Activated CD4-positive, alpha-beta memory T cell treated with anti-CD3 and anti-CD28 coated beads, Interleukin-2, amount 10 ng/mL, durations not matched to agents 7 days and 5 days (primary cell): ENCODE measurements around the gene ZNF532. TPM values are rescaled to one million over a fixed set of nuclear protein-coding genes. Genes with fewer than 3 reads are reported as not detected.
"Not testable (repeated sequence)": the region's sequence is repeated elsewhere in the genome, so short reads cannot be mapped to it uniquely, and the experiment has no call there.

ENCODE experiments used
- CTCF ChIA-PET: fragments of 350-600 bp; sonication (Branson Sonifier 250); formaldehyde crosslinking; loops from one replicate; lab custom pipeline; 2021; ENCODE audit warnings: antibody characterized with exemption, inconsistent platforms; lab: Charles Lee
- POLR2A ChIA-PET: fragments of 350-600 bp; sonication (Branson Sonifier 250); formaldehyde crosslinking; loops from one replicate; lab custom pipeline; 2021; ENCODE audit warnings: antibody characterized with exemption; lab: Charles Lee
- DNase-seq: peaks from one replicate; pipeline ENCODE4 v3.0.0-alpha.2; 2020
- H3K27ac Mint-ChIP-seq: one replicate; pipeline ENCODE4 v1.8.0; 2021; ENCODE audit warnings: mild to moderate bottlenecking, mixed read lengths
- H3K27me3 Mint-ChIP-seq: one replicate; pipeline ENCODE4 v1.8.0; 2021; ENCODE audit warnings: mixed read lengths
- H3K36me3 Mint-ChIP-seq: one replicate; pipeline ENCODE4 v1.8.0; 2021; ENCODE audit warnings: low read depth, mixed read lengths
- H3K4me1 Mint-ChIP-seq: one replicate; pipeline ENCODE4 v1.8.0; 2021; ENCODE audit warnings: mixed read lengths
- H3K4me3 Mint-ChIP-seq: one replicate; pipeline ENCODE4 v1.8.0; 2021; ENCODE audit warnings: mild to moderate bottlenecking, mixed read lengths
- H3K9me3 Mint-ChIP-seq: one replicate; pipeline ENCODE4 v1.8.0; 2021; ENCODE audit warnings: mixed read lengths
- total RNA-seq, 2 experiments: library from RNA; stranded (reverse); gene quantifications; one replicate each; pipeline ENCODE4 v1.2.3, GENCODE V29; 2021

ZNF532 gene
- total RNA-seq, 2 experiments from 2014 or later: 3.4 to 4.2 TPM

GRCh38 chr18:59011786-59012185 lies 147.1 kb downstream of the ZNF532 start:
- H3K36me3 Mint-ChIP-seq: no peaks in the 10 kb centered on the region
- H3K4me3 Mint-ChIP-seq: no peak overlapping the region
- CTCF ChIA-PET: interaction anchor here (0.6 kb wide), 1 partner anchor 29 kb away, joined by 3 read pairs; no protein-coding TSS in a partner anchor
- H3K4me1 Mint-ChIP-seq: no peaks in the 10 kb centered on the region
- peaks cover 11% of the 10 kb centered on the region for H3K27me3 Mint-ChIP-seq
- POLR2A ChIA-PET: no interaction called here
- no peak for DNase-seq
- H3K27ac Mint-ChIP-seq: no peak overlapping the region
- H3K9me3 Mint-ChIP-seq: peaks cover 5% of the 10 kb centered on the region

GRCh38 chr18:59012815-59013705 lies 148.4 kb downstream of the ZNF532 start:
- Mint-ChIP-seq H3K27me3 (peaks cover 11% of the 10 kb centered on the region), H3K27ac (no peak overlapping the region), H3K36me3 (no peaks in the 10 kb centered on the region), H3K4me1 (no peaks in the 10 kb centered on the region), H3K4me3 (no peak overlapping the region), H3K9me3 (peaks cover 8% of the 10 kb centered on the region)
- DNase-seq: no peak
- CTCF ChIA-PET: no interaction called here
- POLR2A ChIA-PET: no interaction called here

- Mint-ChIP-seq H3K4me1 (no peaks in the 10 kb centered on the region), H3K4me3 (no peak overlapping the region), H3K9me3 (peaks cover 8% of the 10 kb centered on the region), H3K27ac (no peak overlapping the region), H3K27me3 (peaks cover 15% of the 10 kb centered on the region), H3K36me3 (no peaks in the 10 kb centered on the region)
- ChIA-PET CTCF (no interaction called here), POLR2A (no interaction called here)
- no peak for DNase-seq
Measured at GRCh38 chr18:59013744-59014143, 149.1 kb downstream of the ZNF532 start.

- Mint-ChIP-seq H3K36me3 (no peaks in the 10 kb centered on the region), H3K4me3 (no peak overlapping the region), H3K4me1 (no peaks in the 10 kb centered on the region), H3K27me3 (peaks cover 15% of the 10 kb centered on the region), H3K9me3 (peaks cover 8% of the 10 kb centered on the region), H3K27ac (no peak overlapping the region)
- ChIA-PET CTCF (no interaction called here), POLR2A (no interaction called here)
- DNase-seq: no peak
Measured at GRCh38 chr18:59015531-59016152, 151.0 kb downstream of the ZNF532 start.

- Mint-ChIP-seq H3K36me3 (no peaks in the 10 kb centered on the region), H3K4me1 (no peaks in the 10 kb centered on the region), H3K27ac (no peak overlapping the region), H3K4me3 (no peak overlapping the region), H3K9me3 (peaks cover 3% of the 10 kb centered on the region), H3K27me3 (peaks cover 8% of the 10 kb centered on the region)
- ChIA-PET CTCF (no interaction called here), POLR2A (no interaction called here)
- no peak for DNase-seq
Measured at GRCh38 chr18:59021500-59021899, 156.8 kb downstream of the ZNF532 start.

- ChIA-PET POLR2A (no interaction called here), CTCF (no interaction called here)
- Mint-ChIP-seq H3K4me3 (no peak overlapping the region), H3K27me3 (peaks cover 9% of the 10 kb centered on the region), H3K27ac (no peak overlapping the region), H3K4me1 (no peaks in the 10 kb centered on the region), H3K9me3 (peaks cover 1% of the 10 kb centered on the region), H3K36me3 (no peaks in the 10 kb centered on the region)
- no peak for DNase-seq
Measured at GRCh38 chr18:59022167-59022945, 157.7 kb downstream of the ZNF532 start.

GRCh38 chr18:59024829-59025228 lies 160.2 kb downstream of the ZNF532 start:
- Mint-ChIP-seq H3K9me3 (no peaks in the 10 kb centered on the region), H3K4me3 (no peak overlapping the region), H3K36me3 (no peaks in the 10 kb centered on the region), H3K27me3 (peaks cover 7% of the 10 kb centered on the region), H3K27ac (no peak overlapping the region), H3K4me1 (no peaks in the 10 kb centered on the region)
- POLR2A ChIA-PET: no interaction called here
- DNase-seq: no peak
- CTCF ChIA-PET: no interaction called here

- H3K4me1 Mint-ChIP-seq, H3K36me3 Mint-ChIP-seq, H3K27ac Mint-ChIP-seq, CTCF ChIA-PET, POLR2A ChIA-PET, DNase-seq, H3K27me3 Mint-ChIP-seq, H3K4me3 Mint-ChIP-seq, H3K9me3 Mint-ChIP-seq: not testable (repeated sequence)
Measured at GRCh38 chr18:59025532-59025931, 160.9 kb downstream of the ZNF532 start.

GRCh38 chr18:59026364-59026763 lies 161.7 kb downstream of the ZNF532 start:
- H3K36me3 Mint-ChIP-seq: no peaks in the 10 kb centered on the region
- H3K27ac Mint-ChIP-seq: no peak overlapping the region
- ChIA-PET POLR2A (no interaction called here), CTCF (no interaction called here)
- H3K4me1 Mint-ChIP-seq: no peaks in the 10 kb centered on the region
- peaks cover 3% of the 10 kb centered on the region for H3K27me3 Mint-ChIP-seq
- no peak overlapping the region for H3K4me3 Mint-ChIP-seq
- no peak for DNase-seq
- no peaks in the 10 kb centered on the region for H3K9me3 Mint-ChIP-seq

- Mint-ChIP-seq H3K27me3 (peaks cover 3% of the 10 kb centered on the region), H3K4me1 (no peaks in the 10 kb centered on the region), H3K4me3 (no peak overlapping the region), H3K9me3 (no peaks in the 10 kb centered on the region), H3K27ac (no peak overlapping the region), H3K36me3 (no peaks in the 10 kb centered on the region)
- POLR2A ChIA-PET: no interaction called here
- no peak for DNase-seq
- CTCF ChIA-PET: no interaction called here
Measured at GRCh38 chr18:59026831-59027410, 162.2 kb downstream of the ZNF532 start.

GRCh38 chr18:59029663-59030429 lies 165.2 kb downstream of the ZNF532 start:
- peaks cover 3% of the 10 kb centered on the region for H3K27me3 Mint-ChIP-seq
- H3K27ac Mint-ChIP-seq: no peak overlapping the region
- no peaks in the 10 kb centered on the region for H3K4me1 Mint-ChIP-seq
- POLR2A ChIA-PET: no interaction called here
- no peaks in the 10 kb centered on the region for H3K9me3 Mint-ChIP-seq
- no peaks in the 10 kb centered on the region for H3K36me3 Mint-ChIP-seq
- CTCF ChIA-PET: no interaction called here
- H3K4me3 Mint-ChIP-seq: no peak overlapping the region
- DNase-seq: no peak

GRCh38 chr18:59032308-59032707 lies 167.6 kb downstream of the ZNF532 start:
- no peak for DNase-seq
- POLR2A ChIA-PET: no interaction called here
- no peaks in the 10 kb centered on the region for H3K4me1 Mint-ChIP-seq
- H3K27ac Mint-ChIP-seq: no peak overlapping the region
- CTCF ChIA-PET: no interaction called here
- no peaks in the 10 kb centered on the region for H3K9me3 Mint-ChIP-seq
- H3K36me3 Mint-ChIP-seq: no peaks in the 10 kb centered on the region
- peaks cover 2% of the 10 kb centered on the region for H3K27me3 Mint-ChIP-seq
- H3K4me3 Mint-ChIP-seq: no peak overlapping the region
